SK-N-SH treated with all-trans-retinoic acid at 6 μM for 48 hours (cell line): ENCODE data around the gene SLC35B2.

Experiments
- CREB5 ChIP-seq: fragments of 250-450 bp; sonication (Bioruptor Pico); IDR thresholded peaks from 2 replicates; pipeline ENCODE4 v1.5.1; 2020; ENCODE audit warnings: low read depth, mild to moderate bottlenecking, moderate library complexity
- OSR1 ChIP-seq: fragments of 250-450 bp; sonication (Bioruptor Pico); IDR thresholded peaks from 2 replicates; pipeline ENCODE4 v1.8.0; 2022; ENCODE audit warnings: moderate library complexity, mild to moderate bottlenecking, inconsistent platforms
- PATZ1 ChIP-seq: fragments of 250-450 bp; sonication (Bioruptor Pico); IDR thresholded peaks from 2 replicates; pipeline ENCODE4 v1.8.0; 2020; ENCODE audit warnings: mild to moderate bottlenecking, moderate library complexity, borderline replicate concordance
- ZNF565 ChIP-seq: fragments of 450-650 bp; formaldehyde crosslinking; conservative IDR thresholded peaks from 2 replicates; pipeline ENCODE4 v1.5.0; 2020; ENCODE audit warnings: low read depth, mild to moderate bottlenecking, moderate library complexity
- ZNF70 ChIP-seq: fragments of 450-650 bp; formaldehyde crosslinking; IDR thresholded peaks from 2 replicates; pipeline ENCODE4 v1.5.0; 2020; ENCODE audit warnings: mild to moderate bottlenecking, moderate library complexity
- ZNF8 ChIP-seq: fragments of 450-650 bp; formaldehyde crosslinking; IDR thresholded peaks from 2 replicates; pipeline ENCODE4 v1.5.0; 2020; ENCODE audit warnings: mild to moderate bottlenecking, moderate library complexity

GRCh38 chr6:44291841-44292240 is 34.5 kb upstream of the SLC35B2 start:
- no peak for TF ChIP-seq CREB5 (CRISPR knock-in tag)
- TF ChIP-seq ZNF565 (CRISPR knock-in tag): no peak
- TF ChIP-seq ZNF8 (CRISPR knock-in tag): no peak
- TF ChIP-seq ZNF70 (CRISPR knock-in tag): no peak
- TF ChIP-seq OSR1 (CRISPR knock-in tag): no peak
- no peak for TF ChIP-seq PATZ1 (CRISPR knock-in tag)
